Measurements from ENCODE around the gene PRSS37. TPM values are rescaled to one million over a fixed set of nuclear protein-coding genes. Genes with fewer than 3 reads are reported as not detected.

The PRSS37 gene
- total RNA-seq, 1 experiment from 2014 or later: not detected

GRCh38 chr7:141842904-141843303 lies 1.6 kb upstream of the PRSS37 start:
- Histone ChIP-seq H3K9ac (ENCODE audit: low read length) (no peak overlapping the region), H3K9me3 (ENCODE audit: control insufficient read depth in 1 of 2, insufficient read depth in 1 of 2, low read depth in 1 of 2, low read length in 2 of 2) (no peaks in the 10 kb centered on the region), H2AFZ (ENCODE audit: low read depth, low read length, poor library complexity, severe bottlenecking) (no peak overlapping the region), H3K27me3 (ENCODE audit: insufficient read depth, low read length) (no peaks in the 10 kb centered on the region), H3K4me3 (replicated peaks in 1 of 2; ENCODE audit: low read depth in 1 of 2, low read length in 2 of 2) (no peak overlapping the region), H4K20me1 (ENCODE audit: insufficient read depth) (no peaks in the 10 kb centered on the region), H3K79me2 (ENCODE audit: insufficient read depth, low read length) (no peaks in the 10 kb centered on the region), H3K4me1 (ENCODE audit: control insufficient read depth in 1 of 2, insufficient read depth in 2 of 2, low read length in 2 of 2) (no peaks in the 10 kb centered on the region; a peak in 1 of 4 replicates), H3K4me2 (ENCODE audit: low read length) (no peak overlapping the region), H3K9me2 (ENCODE audit: insufficient read depth) (no peaks in the 10 kb centered on the region), H3K27ac (ENCODE audit: low read depth, low read length) (no peak overlapping the region), H3K36me3 (ENCODE audit: control insufficient read depth in 1 of 2, insufficient read depth in 2 of 2, low read length in 2 of 2) (no peaks in the 10 kb centered on the region)
- DNase-seq (ENCODE audit: low read depth, low spot score): no peak
- TF ChIP-seq EZH2 (IDR thresholded peaks at IDR 0.05) (no peak), ZFX (IDR thresholded peaks at IDR 0.05) (no peak), RAD21 (IDR thresholded peaks at IDR 0.05; ENCODE audit: low read depth) (no peak), ZNF274 (IDR thresholded peaks at IDR 0.05; ENCODE audit: low read depth, low read length) (no peak), ELF1 (IDR thresholded peaks at IDR 0.05; ENCODE audit: borderline replicate concordance, low read depth) (no peak), POLR2AphosphoS5 (IDR thresholded peaks at IDR 0.05; ENCODE audit: low read depth, low read length) (no peak), EZH2phosphoT487 (IDR thresholded peaks at IDR 0.05; ENCODE audit: borderline replicate concordance) (no peak), ATF3 (IDR thresholded peaks at IDR 0.05) (no peak), ZBTB33 (IDR thresholded peaks at IDR 0.05; ENCODE audit: extremely low read depth, insufficient replicate concordance, low read length) (no peak), CBX3 (IDR thresholded peaks at IDR 0.05; ENCODE audit: low read depth) (no peak), SP1 (IDR thresholded peaks at IDR 0.05; ENCODE audit: low read depth) (no peak), YY1 (IDR thresholded peaks at IDR 0.05; ENCODE audit: extremely low read depth, insufficient replicate concordance, low read depth, low read length) (no peak), CEBPB (IDR thresholded peaks at IDR 0.05; ENCODE audit: low read depth) (no peak)
- POLR2A ChIA-PET: no interaction called here
- intact Hi-C loops (cut with micrococcal nuclease): no loop called here
- CTCF ChIA-PET: no interaction called here
- ATAC-seq: no peak
- BruUV-seq (replicated peaks): no TSS peak
- RAD21 ChIA-PET (ENCODE audit: low non-redundant PET in 1 of 2, low total read pairs in 2 of 2, uncharacterized antibody in 2 of 2, unreplicated experiment in 2 of 2): no interaction called here

Measured in HCT116 (cell line).